NB4 (cell line): ENCODE results near the gene OTOS.

Experiments
- CTCF ChIP-seq: IDR thresholded peaks from one replicate; pipeline ENCODE4 v1.5.1; 2012; ENCODE audit warnings: low read depth, low read length
- MAX ChIP-seq: IDR thresholded peaks from 2 replicates; pipeline ENCODE4 v1.6.1; 2011; ENCODE audit warnings: low read depth, low read length
- MYC ChIP-seq: IDR thresholded peaks from 2 replicates; pipeline ENCODE4 v1.6.1; 2011; ENCODE audit warnings: low read depth, low read length
- POLR2A ChIP-seq: IDR thresholded peaks from 2 replicates; pipeline ENCODE4 v1.6.1; 2011; ENCODE audit warnings: mild to moderate bottlenecking; ENCODE audit not compliant: insufficient read length; ENCODE audit errors: extremely low read depth

GRCh38 chr2:240167588-240167880, 27.1 kb upstream of the OTOS start:
- no peak for TF ChIP-seq CTCF
- no peak for TF ChIP-seq POLR2A
- TF ChIP-seq MAX = no peak
- TF ChIP-seq MYC = no peak
